Neuron (in vitro differentiated cells): ENCODE results near the gene POU2F1.

Experiments
- H2AFZ ChIP-seq: one replicate; pipeline ENCODE4 v1.6.1; 2013; ENCODE audit warnings: low read depth, mild to moderate bottlenecking, inconsistent platforms, low read length, moderate library complexity
- H3K27me3 ChIP-seq: one replicate; pipeline ENCODE4 v1.6.1; 2013; ENCODE audit warnings: low read length; ENCODE audit not compliant: insufficient read depth
- H3K36me3 ChIP-seq: one replicate; pipeline ENCODE4 v1.6.1; 2013; ENCODE audit warnings: low read length; ENCODE audit not compliant: insufficient read depth
- H3K4me1 ChIP-seq: one replicate; pipeline ENCODE4 v1.6.1; 2013; ENCODE audit warnings: low read length; ENCODE audit not compliant: insufficient read depth
- H3K4me3 ChIP-seq: 2 replicates; pipeline ENCODE4 v1.5.1; 2013; ENCODE audit warnings: mild to moderate bottlenecking, low read length, moderate library complexity
- H3K9me3 ChIP-seq: one replicate; pipeline ENCODE4 v1.6.1; 2013; ENCODE audit warnings: low read length

POU2F1 gene

DNA sequence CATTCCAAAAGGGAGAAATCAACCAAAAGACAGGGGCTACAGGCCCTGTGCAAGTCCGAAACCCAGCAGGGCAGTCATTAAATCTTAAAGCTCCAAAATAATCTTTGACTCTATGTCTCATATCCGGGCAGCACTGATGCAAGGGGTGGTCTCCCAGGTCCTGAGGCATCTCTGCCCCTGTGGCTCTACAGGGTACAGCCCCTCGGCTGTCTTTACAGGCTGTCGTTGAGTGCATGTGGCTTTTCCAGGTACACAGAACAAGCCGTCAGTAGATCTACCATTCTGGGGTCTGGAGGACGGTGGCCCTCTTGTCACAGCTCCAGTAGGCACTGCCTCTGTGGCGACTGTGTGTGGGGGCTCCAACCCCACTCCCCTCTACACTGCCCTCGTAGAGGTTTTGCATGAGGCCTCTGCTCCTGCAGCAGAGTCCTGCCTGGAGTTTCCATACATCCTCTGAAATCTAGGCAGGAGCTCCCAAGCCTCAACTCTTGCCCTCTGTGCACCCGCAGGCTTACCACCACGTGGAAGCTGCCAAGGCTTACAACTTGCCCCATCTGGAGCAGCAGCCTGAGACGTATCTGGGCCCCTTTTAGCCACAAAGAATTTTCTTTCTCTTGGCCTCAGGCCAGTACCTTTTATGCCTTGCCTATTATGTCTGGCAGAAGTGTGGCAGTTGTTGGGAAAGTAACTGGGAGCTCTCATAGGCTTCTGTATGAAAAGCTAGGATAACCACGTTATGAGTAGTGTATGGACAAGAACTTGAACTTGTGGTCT lies 52.5 kb downstream of the POU2F1 start:
- no peaks in the 10 kb centered on the region for H3K36me3 ChIP-seq
- H3K27me3 ChIP-seq = no peaks in the 10 kb centered on the region
- no peaks in the 10 kb centered on the region for H3K9me3 ChIP-seq
- peaks cover 25% of the 10 kb centered on the region for H3K4me1 ChIP-seq
- H3K4me3 ChIP-seq = no peak overlapping the region
- no peak overlapping the region for H2AFZ ChIP-seq

GRCh38 chr1:167274061-167274460 lies 53.4 kb downstream of the POU2F1 start:
- Histone ChIP-seq H3K27me3 (no peaks in the 10 kb centered on the region), H3K4me3 (no peak overlapping the region), H2AFZ (no peak overlapping the region), H3K4me1 (peaks cover 20% of the 10 kb centered on the region), H3K9me3 (no peaks in the 10 kb centered on the region), H3K36me3 (no peaks in the 10 kb centered on the region)

DNA sequence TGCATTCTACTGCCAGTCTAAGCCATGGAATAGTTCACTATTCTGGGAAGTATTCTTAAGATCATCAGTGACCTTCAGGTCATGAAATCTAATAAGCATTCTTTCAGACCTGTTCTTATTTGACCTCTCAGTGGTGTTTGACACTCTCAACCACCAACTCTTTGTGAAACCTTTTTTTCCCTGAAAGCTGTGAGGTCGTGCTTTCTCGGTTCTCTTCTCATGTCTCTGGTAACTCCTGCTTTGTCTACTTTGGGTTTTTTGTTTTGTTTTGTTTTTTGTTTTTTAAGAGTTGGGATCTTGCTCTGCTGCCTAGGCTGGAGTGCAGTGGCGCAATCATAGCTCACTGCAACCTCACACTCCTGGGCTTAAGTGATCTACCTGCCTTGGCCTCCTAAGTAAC lies 56.3 kb downstream of the POU2F1 start:
- Histone ChIP-seq H3K9me3 (no peaks in the 10 kb centered on the region), H3K36me3 (no peaks in the 10 kb centered on the region), H3K4me1 (peaks cover 7% of the 10 kb centered on the region), H3K4me3 (no peak overlapping the region), H2AFZ (no peak overlapping the region), H3K27me3 (no peaks in the 10 kb centered on the region)

DNA sequence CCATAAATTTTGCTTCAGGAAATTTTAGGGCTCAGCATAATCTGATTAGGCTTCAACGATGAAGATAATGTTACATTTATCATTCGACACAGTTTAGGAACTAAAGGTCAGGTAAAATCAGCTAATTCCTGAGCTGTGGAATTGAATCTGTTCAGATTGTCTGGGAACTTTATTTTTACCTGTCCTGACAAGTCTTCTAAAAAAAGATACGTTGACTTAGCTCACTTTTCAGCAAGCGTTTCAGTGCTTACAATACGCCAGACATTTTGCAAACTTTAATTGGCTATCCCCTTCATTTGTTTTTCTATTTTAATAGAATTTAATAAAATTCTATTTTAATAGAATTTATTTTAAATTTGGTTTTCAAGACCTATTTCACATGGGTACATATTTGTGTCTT lies 57.8 kb downstream of the POU2F1 start:
- Histone ChIP-seq H2AFZ (no peak overlapping the region), H3K9me3 (peaks cover 2% of the 10 kb centered on the region), H3K4me1 (peaks cover 2% of the 10 kb centered on the region), H3K27me3 (no peaks in the 10 kb centered on the region), H3K36me3 (no peaks in the 10 kb centered on the region), H3K4me3 (no peak overlapping the region)

DNA sequence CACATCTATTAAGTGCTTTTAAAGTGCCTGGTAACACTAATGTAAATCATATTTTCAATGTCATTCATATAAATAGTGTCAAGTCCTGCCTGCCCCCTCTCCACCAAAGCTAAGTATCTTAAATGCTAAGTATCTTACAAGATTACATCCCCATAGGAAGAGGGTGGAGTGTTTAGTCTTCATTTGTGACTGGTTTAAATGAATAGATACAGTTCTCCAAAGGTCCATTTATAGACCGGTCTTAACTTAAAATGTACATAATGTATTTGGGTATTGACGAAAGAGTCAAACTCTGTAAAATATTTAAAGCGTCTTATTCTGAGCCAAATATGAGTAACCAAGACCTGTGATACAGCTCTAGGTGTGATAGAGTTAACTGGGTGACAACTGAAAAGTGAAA lies 60.2 kb downstream of the POU2F1 start:
- H3K27me3 ChIP-seq = no peaks in the 10 kb centered on the region
- H2AFZ ChIP-seq = no peak overlapping the region
- H3K4me1 ChIP-seq = no peaks in the 10 kb centered on the region
- no peaks in the 10 kb centered on the region for H3K36me3 ChIP-seq
- H3K4me3 ChIP-seq = no peak overlapping the region
- peaks cover 4% of the 10 kb centered on the region for H3K9me3 ChIP-seq

DNA sequence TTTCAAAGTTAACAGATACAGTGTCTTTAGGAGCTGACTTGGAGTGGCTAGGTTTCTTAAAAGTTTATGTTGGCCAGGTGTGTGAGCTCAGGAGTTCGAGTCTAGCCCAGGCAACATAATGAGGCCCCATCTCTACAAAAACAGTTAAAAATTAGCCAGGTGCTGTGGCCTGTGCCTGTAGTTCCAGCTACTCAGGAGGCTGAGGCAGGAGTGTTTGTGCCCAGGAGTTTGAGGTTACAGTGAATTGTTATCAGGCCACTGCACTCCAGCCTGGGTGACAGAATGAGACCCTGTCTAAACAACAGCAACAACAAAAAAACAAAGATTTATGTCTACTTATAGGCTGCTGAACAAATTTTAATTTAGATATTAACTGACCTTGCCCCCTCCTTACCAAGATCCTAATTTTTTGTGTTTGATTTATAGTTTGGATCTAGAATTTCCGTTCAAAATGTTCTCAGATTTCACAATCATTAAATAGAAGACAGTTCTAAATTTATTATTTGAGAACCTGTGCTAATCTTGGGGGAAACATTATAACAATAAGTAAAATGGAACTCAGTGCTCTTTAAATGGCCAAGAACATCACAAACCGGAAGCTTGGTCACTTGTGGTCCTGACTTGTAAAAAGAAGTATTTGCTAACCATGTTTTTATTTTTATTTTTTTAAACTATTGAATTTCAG lies 67.8 kb downstream of the POU2F1 start:
- H3K36me3 ChIP-seq = no peaks in the 10 kb centered on the region
- no peak overlapping the region for H3K4me3 ChIP-seq
- H3K27me3 ChIP-seq = no peaks in the 10 kb centered on the region
- peaks cover 3% of the 10 kb centered on the region for H3K9me3 ChIP-seq
- H2AFZ ChIP-seq = no peak overlapping the region
- H3K4me1 ChIP-seq = no peaks in the 10 kb centered on the region

GRCh38 chr1:167289075-167289442 lies 68.4 kb downstream of the POU2F1 start:
- H3K36me3 ChIP-seq = no peaks in the 10 kb centered on the region
- no peaks in the 10 kb centered on the region for H3K4me1 ChIP-seq
- H3K27me3 ChIP-seq = no peaks in the 10 kb centered on the region
- no peak overlapping the region for H2AFZ ChIP-seq
- H3K9me3 ChIP-seq = peaks cover 3% of the 10 kb centered on the region
- H3K4me3 ChIP-seq = no peak overlapping the region

DNA sequence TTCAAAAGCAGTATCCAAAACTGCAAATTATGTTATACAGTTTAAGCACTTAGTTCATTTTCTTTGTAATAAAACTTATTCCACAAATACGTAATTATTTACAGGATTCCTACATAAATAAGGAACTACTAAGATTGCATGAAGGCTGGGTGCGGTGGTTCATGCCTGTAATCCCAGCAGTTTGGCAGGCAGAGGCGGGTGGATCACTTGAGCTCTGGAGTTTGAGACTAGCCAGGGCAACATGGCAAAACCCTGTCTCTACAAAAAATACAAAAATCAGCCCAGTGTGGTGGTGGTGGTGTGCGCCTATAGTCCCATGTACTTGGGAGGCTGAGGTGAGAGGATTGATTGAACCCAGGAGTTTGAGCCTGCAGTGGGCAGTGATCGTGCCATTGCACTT lies 69.3 kb downstream of the POU2F1 start:
- Histone ChIP-seq H3K4me3 (no peak overlapping the region), H3K4me1 (no peaks in the 10 kb centered on the region), H2AFZ (no peak overlapping the region), H3K9me3 (peaks cover 3% of the 10 kb centered on the region), H3K36me3 (no peaks in the 10 kb centered on the region), H3K27me3 (no peaks in the 10 kb centered on the region)

- no peak overlapping the region for H2AFZ ChIP-seq
- H3K4me3 ChIP-seq = no peak overlapping the region
- H3K36me3 ChIP-seq = no peaks in the 10 kb centered on the region
Measured at GRCh38 chr1:167291539-167292185, 71.0 kb downstream of the POU2F1 start.

DNA sequence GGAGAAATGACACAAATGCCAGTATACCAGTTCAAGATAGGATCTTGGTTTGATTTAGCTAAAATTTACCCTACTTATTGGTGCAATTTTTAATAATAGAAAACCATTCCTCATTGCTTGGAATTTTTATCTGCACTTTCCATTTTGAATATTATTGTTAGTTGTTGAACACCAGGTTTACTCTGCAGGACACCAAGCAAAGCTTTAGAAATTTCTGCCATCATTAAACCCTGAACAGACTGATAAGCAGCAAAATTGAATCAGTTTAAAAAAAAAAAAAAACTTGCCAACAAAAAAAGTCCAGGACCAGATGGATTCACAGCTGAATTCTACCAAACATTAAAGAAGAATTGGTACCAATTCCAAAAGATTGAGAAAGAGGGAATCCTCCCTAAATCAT lies 71.5 kb downstream of the POU2F1 start:
- Histone ChIP-seq H3K4me1 (peaks cover 5% of the 10 kb centered on the region), H3K27me3 (no peaks in the 10 kb centered on the region), H3K9me3 (peaks cover 2% of the 10 kb centered on the region), H3K4me3 (no peak overlapping the region), H2AFZ (no peak overlapping the region), H3K36me3 (no peaks in the 10 kb centered on the region)

More at GRCh38 chr1:167291539-167292185, 71.0 kb downstream of the POU2F1 start:
- H3K4me1 ChIP-seq = peaks cover 4% of the 10 kb centered on the region
- H3K27me3 ChIP-seq = no peaks in the 10 kb centered on the region
- H3K9me3 ChIP-seq = peaks cover 2% of the 10 kb centered on the region

- H3K4me3 ChIP-seq = no peak overlapping the region
- H3K36me3 ChIP-seq = no peaks in the 10 kb centered on the region
- no peaks in the 10 kb centered on the region for H3K27me3 ChIP-seq
- peaks cover 2% of the 10 kb centered on the region for H3K9me3 ChIP-seq
- no peak overlapping the region for H2AFZ ChIP-seq
- peaks cover 10% of the 10 kb centered on the region for H3K4me1 ChIP-seq
Measured at GRCh38 chr1:167293057-167293456, 72.4 kb downstream of the POU2F1 start.

DNA sequence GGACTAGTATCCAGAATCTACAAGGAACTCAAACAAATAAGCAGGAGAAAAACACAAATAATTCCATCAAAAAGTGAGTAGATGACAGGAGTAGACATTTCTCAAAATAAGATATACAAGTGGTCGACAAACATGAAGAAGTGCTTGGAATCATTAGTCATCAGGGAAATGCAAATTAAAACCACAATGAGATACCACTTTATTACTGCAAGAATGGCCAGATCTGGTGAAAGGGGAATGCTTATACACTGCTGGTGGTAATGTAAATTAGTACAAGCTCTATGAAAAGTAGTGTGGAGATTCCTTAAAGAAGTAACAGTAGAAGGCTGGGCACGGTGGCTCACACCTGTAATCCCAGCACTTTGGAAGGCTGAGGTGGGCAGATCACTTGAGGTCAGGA lies 73.8 kb downstream of the POU2F1 start:
- Histone ChIP-seq H3K36me3 (no peaks in the 10 kb centered on the region), H3K4me3 (no peak overlapping the region), H3K27me3 (no peaks in the 10 kb centered on the region), H3K4me1 (peaks cover 10% of the 10 kb centered on the region), H3K9me3 (peaks cover 2% of the 10 kb centered on the region), H2AFZ (no peak overlapping the region)
